Epidermal melanocyte (primary cell): ENCODE data around the gene USP49.

Experiments used
- DNase-seq: peaks from one replicate; pipeline ENCODE4 v3.0.0; 2011; ENCODE audit warnings: low spot score; ENCODE audit not compliant: insufficient read length

USP49 gene

GRCh38 chr6:41929924-41930323 lies 34.7 kb upstream of the USP49 start:
- DNase-seq: no peak

- DNase-seq: no peak
Observed at GRCh38 chr6:41927253-41927652, 32.1 kb upstream of the USP49 start.

- DNase-seq: no peak
Observed at GRCh38 chr6:41922154-41922553, 27.0 kb upstream of the USP49 start.

- DNase-seq: no peak
Observed at GRCh38 chr6:41921712-41921998, 26.5 kb upstream of the USP49 start.

GRCh38 chr6:41920921-41921711 lies 25.9 kb upstream of the USP49 start, which contains the start of the genes BYSL and MED20:
TSS of gene BYSL (plus strand) at chr6:41921499. CDS start at chr6:41921563, 64 bp downstream.
TSS of gene MED20 (minus strand) at chr6:41921139. CDS start at chr6:41921018, 121 bp downstream.
- DNase-seq: peak; percentile 96

GRCh38 chr6:41917528-41917927 lies 22.4 kb upstream of the USP49 start:
- DNase-seq: peak; percentile 51

GRCh38 chr6:41914869-41915530 lies 19.8 kb upstream of the USP49 start:
- no peak for DNase-seq

- DNase-seq: no peak
Observed at GRCh38 chr6:41914343-41914742, 19.2 kb upstream of the USP49 start.

- no peak for DNase-seq
Observed at GRCh38 chr6:41909727-41910126, 14.6 kb upstream of the USP49 start.

- no peak for DNase-seq
Observed at GRCh38 chr6:41901882-41902519, 6.8 kb upstream of the USP49 start.

- DNase-seq: no peak
Observed at GRCh38 chr6:41900861-41901260, 5.7 kb upstream of the USP49 start.

- DNase-seq: no peak
Observed at GRCh38 chr6:41896281-41896680, 1.1 kb upstream of the USP49 start.

GRCh38 chr6:41894366-41895299 lies 542 bp downstream of the USP49 start:
- DNase-seq: no peak

GRCh38 chr6:41892921-41893564 lies 2.1 kb downstream of the USP49 start:
- no peak for DNase-seq

GRCh38 chr6:41887331-41887751 lies 7.8 kb downstream of the USP49 start:
- DNase-seq: no peak

- DNase-seq: no peak
Observed at GRCh38 chr6:41885930-41886329, 9.2 kb downstream of the USP49 start.

GRCh38 chr6:41884957-41885356 lies 10.2 kb downstream of the USP49 start:
- DNase-seq: no peak

- no peak for DNase-seq
Observed at GRCh38 chr6:41881506-41881905, 13.7 kb downstream of the USP49 start.

GRCh38 chr6:41878961-41879405 lies 16.2 kb downstream of the USP49 start:
- no peak for DNase-seq

GRCh38 chr6:41878246-41878645 lies 16.9 kb downstream of the USP49 start:
- no peak for DNase-seq
